BLaER1 (cell line): ENCODE results near the gene PTGES2.

ENCODE experiments used
- H3K27ac ChIP-seq: shearing (Covaris generic); formaldehyde crosslinking; 2 replicates; pipeline ENCODE4 v1.8.1; 2022
- H3K27me3 ChIP-seq: shearing (Covaris generic); formaldehyde crosslinking; 2 replicates; pipeline ENCODE4 v1.8.1; 2022
- H3K36me3 ChIP-seq: shearing (Covaris generic); formaldehyde crosslinking; 2 replicates; pipeline ENCODE4 v1.8.1; 2022
- H3K4me1 ChIP-seq: shearing (Covaris generic); formaldehyde crosslinking; 2 replicates; pipeline ENCODE4 v1.8.1; 2022
- H3K4me2 ChIP-seq: shearing (Covaris generic); formaldehyde crosslinking; 2 replicates; pipeline ENCODE4 v1.8.1; 2022
- H3K4me3 ChIP-seq: shearing (Covaris generic); formaldehyde crosslinking; 2 replicates; pipeline ENCODE4 v1.8.1; 2022
- H3K9ac ChIP-seq: shearing (Covaris generic); formaldehyde crosslinking; 2 replicates; pipeline ENCODE4 v1.8.1; 2022
- H3K9me3 ChIP-seq: shearing (Covaris generic); formaldehyde crosslinking; 2 replicates; pipeline ENCODE4 v1.8.1; 2022
- H4K20me1 ChIP-seq: shearing (Covaris generic); formaldehyde crosslinking; 2 replicates; pipeline ENCODE4 v1.8.1; 2022
- Cebpa-rat ChIP-seq: shearing (Covaris generic); IDR thresholded peaks from 2 replicates; pipeline ENCODE4 v1.8.1; 2022

Gene PTGES2

GRCh38 chr9:128127990-128128835 lies 684 bp upstream of the PTGES2 start:
- peak overlapping the region; percentile 99 for H3K4me3 ChIP-seq
- peak overlapping the region; percentile 99 for H3K27ac ChIP-seq
- peaks cover 34% of the 10 kb centered on the region for H4K20me1 ChIP-seq

DNA sequence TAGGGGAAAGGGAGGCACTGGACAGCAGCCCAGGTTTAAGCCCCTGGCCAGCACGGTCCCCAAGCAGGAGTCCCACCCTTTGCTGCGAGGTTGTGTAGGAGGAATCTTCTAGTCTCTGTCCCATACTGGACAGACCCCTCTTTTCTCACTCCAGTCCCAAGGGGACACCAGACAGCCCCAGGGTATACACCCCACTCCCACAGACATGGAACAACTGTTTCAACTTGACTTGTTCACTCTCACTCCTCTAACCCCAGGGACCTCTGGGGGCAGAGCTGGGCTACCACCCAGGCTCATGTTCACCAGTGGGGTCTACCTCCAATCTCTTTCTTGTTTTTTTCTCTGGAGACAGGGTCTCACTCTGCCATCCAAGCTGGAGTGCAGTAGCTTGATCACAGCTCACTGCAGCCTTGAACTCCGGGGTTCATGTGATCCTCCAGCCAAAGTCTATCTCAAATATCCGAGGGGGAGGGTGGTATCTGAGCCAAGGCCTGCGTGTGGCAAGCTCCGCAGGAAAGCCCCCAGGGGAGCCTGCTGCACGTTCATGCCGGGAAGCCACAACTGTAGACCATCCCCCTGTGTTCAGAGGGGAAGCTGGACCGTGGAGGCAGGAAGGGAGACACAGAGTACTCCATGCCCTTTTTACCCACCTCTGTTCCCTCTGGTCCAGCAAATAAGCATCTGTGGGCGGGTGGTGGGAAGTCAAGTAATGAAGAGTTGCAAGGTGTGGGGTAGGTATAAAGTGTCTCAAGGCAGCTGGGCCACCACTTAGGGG lies 1.8 kb downstream of the PTGES2 start:
- H3K27me3 ChIP-seq: no peaks in the 10 kb centered on the region
- peak overlapping the region; percentile 85 for H3K4me2 ChIP-seq
- peaks cover 62% of the 10 kb centered on the region for H3K4me1 ChIP-seq
- peaks cover 58% of the 10 kb centered on the region for H4K20me1 ChIP-seq
- TF ChIP-seq Cebpa-rat: no peak
- H3K36me3 ChIP-seq: peaks cover 46% of the 10 kb centered on the region
- H3K27ac ChIP-seq: peak overlapping the region; percentile 99
- H3K9me3 ChIP-seq: no peaks in the 10 kb centered on the region; the same call in 1 of the 2 replicates
- peak overlapping the region; percentile 95 for H3K9ac ChIP-seq
- H3K4me3 ChIP-seq: peak overlapping the region; percentile 99

More at GRCh38 chr9:128127990-128128835, 684 bp upstream of the PTGES2 start:
- Histone ChIP-seq H3K4me1 (peaks cover 38% of the 10 kb centered on the region), H3K36me3 (peaks cover 21% of the 10 kb centered on the region), H3K4me2 (peak overlapping the region; percentile 85), H3K9me3 (no peaks in the 10 kb centered on the region; the same call in 1 of the 2 replicates), H3K27me3 (peaks cover 21% of the 10 kb centered on the region), H3K9ac (peak overlapping the region; percentile 95)
- TF ChIP-seq Cebpa-rat: no peak

GRCh38 chr9:128124873-128125579 lies 2.5 kb downstream of the PTGES2 start:
- Histone ChIP-seq H3K4me2 (peak overlapping the region; percentile 85), H3K9me3 (no peaks in the 10 kb centered on the region; the same call in 1 of the 2 replicates), H3K4me1 (peaks cover 62% of the 10 kb centered on the region), H3K27ac (peak overlapping the region; percentile 99), H3K27me3 (no peaks in the 10 kb centered on the region), H3K36me3 (peaks cover 53% of the 10 kb centered on the region), H3K4me3 (peak overlapping the region; percentile 99), H3K9ac (peak overlapping the region; percentile 95), H4K20me1 (peaks cover 65% of the 10 kb centered on the region)
- no peak for TF ChIP-seq Cebpa-rat

DNA sequence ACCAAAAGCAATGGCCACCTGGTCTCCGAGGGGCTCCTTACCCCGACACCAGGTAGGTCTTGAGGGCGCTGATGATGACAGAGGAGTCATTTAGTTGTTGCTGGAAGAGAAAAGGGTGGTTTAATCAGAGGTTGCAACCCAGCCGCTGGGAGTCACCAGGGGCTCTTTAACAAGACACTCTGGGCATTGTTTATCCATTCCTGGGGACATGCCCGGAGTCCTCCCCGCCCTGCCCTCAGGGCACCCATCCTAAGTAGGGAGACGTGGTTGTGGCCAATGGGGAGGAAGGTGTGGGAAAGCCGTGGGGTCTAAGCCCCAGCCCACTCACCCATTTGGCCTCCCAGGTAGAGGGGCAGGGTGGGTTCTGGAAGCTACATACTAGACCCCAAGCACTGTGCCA lies 3.1 kb downstream of the PTGES2 start:
- Histone ChIP-seq H3K9ac (no peak overlapping the region), H3K4me1 (peaks cover 68% of the 10 kb centered on the region), H3K4me3 (no peak overlapping the region), H3K36me3 (peaks cover 59% of the 10 kb centered on the region), H3K27me3 (no peaks in the 10 kb centered on the region), H4K20me1 (peaks cover 71% of the 10 kb centered on the region), H3K9me3 (no peaks in the 10 kb centered on the region; the same call in 1 of the 2 replicates), H3K4me2 (peak overlapping the region; percentile 85), H3K27ac (no peak overlapping the region)
- TF ChIP-seq Cebpa-rat: no peak

GRCh38 chr9:128123451-128124080 lies 4.0 kb downstream of the PTGES2 start:
- Histone ChIP-seq H3K36me3 (peaks cover 59% of the 10 kb centered on the region), H3K4me1 (peaks cover 66% of the 10 kb centered on the region), H3K9me3 (no peaks in the 10 kb centered on the region), H3K9ac (no peak overlapping the region), H3K27ac (no peak overlapping the region), H4K20me1 (peaks cover 76% of the 10 kb centered on the region), H3K4me3 (no peak overlapping the region), H3K4me2 (no peak overlapping the region), H3K27me3 (no peaks in the 10 kb centered on the region)
- no peak for TF ChIP-seq Cebpa-rat

DNA sequence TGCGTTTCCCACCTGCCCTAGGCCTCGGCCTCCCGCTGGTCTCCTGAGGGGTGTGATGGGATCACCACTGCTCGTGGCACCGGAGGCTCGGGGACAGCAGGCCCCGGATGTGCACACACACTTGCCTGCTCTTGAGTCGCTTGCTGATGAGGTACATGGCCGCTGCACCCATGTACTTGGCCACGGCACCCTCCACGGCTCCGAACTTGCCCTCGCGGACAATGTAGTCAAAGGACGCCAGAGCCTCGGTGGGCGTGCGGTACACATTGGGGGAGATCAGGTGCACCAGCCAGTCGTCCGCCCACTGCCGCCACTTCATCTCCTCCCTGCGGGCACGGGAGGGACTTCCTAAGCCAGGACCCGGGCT lies 4.7 kb downstream of the PTGES2 start:
- Histone ChIP-seq H3K4me3 (no peak overlapping the region), H3K9me3 (no peaks in the 10 kb centered on the region), H3K36me3 (peaks cover 59% of the 10 kb centered on the region), H3K4me2 (peak overlapping the region; percentile 82), H3K4me1 (peaks cover 72% of the 10 kb centered on the region), H3K9ac (no peak overlapping the region), H3K27me3 (no peaks in the 10 kb centered on the region), H4K20me1 (peaks cover 76% of the 10 kb centered on the region), H3K27ac (peak overlapping the region; percentile 59)
- no peak for TF ChIP-seq Cebpa-rat

GRCh38 chr9:128121924-128122808 lies 5.4 kb downstream of the PTGES2 start:
- Histone ChIP-seq H4K20me1 (peaks cover 76% of the 10 kb centered on the region), H3K27ac (peak overlapping the region; percentile 59), H3K4me3 (0 out of 2 replicates have a peak overlapping the region, but pooled peaks have one; percentile 4), H3K9ac (peak overlapping the region; percentile 56), H3K27me3 (no peaks in the 10 kb centered on the region), H3K36me3 (peaks cover 59% of the 10 kb centered on the region), H3K4me2 (peak overlapping the region; percentile 82), H3K9me3 (no peaks in the 10 kb centered on the region), H3K4me1 (peaks cover 73% of the 10 kb centered on the region)
- TF ChIP-seq Cebpa-rat: no peak

- Histone ChIP-seq H3K4me1 (peaks cover 67% of the 10 kb centered on the region), H3K27ac (peak overlapping the region; percentile 59; the same call in 1 of the 2 replicates), H4K20me1 (peaks cover 75% of the 10 kb centered on the region), H3K36me3 (peaks cover 62% of the 10 kb centered on the region), H3K9ac (no peak overlapping the region), H3K9me3 (no peaks in the 10 kb centered on the region), H3K4me3 (no peak overlapping the region), H3K27me3 (no peaks in the 10 kb centered on the region), H3K4me2 (peak overlapping the region; percentile 82)
- TF ChIP-seq Cebpa-rat: no peak
Measured at GRCh38 chr9:128121466-128121810, 6.1 kb downstream of the PTGES2 start.
